Occipital lobe (tissue), 2 donors: ENCODE measurements around the gene COL28A1. TPM values are rescaled to one million over a fixed set of nuclear protein-coding genes. Genes with fewer than 3 reads are reported as not detected.
"Not testable (repeated sequence)": the region's sequence is repeated elsewhere in the genome, so short reads cannot be mapped to it uniquely, and the experiment has no call there.

Experiments used
- DNase-seq: peaks from one replicate; lab custom pipeline; 2025; lab: John Stamatoyannopoulos, UW
- total RNA-seq: library from RNA; depleted of rRNA; stranded (reverse); fragments of >200 nt; gene quantifications from one replicate; pipeline ENCODE4 v1.2.3, GENCODE V29; 2014

Gene COL28A1
- total RNA-seq, 1 donor from 2014 or later: 0.62 TPM

DNA sequence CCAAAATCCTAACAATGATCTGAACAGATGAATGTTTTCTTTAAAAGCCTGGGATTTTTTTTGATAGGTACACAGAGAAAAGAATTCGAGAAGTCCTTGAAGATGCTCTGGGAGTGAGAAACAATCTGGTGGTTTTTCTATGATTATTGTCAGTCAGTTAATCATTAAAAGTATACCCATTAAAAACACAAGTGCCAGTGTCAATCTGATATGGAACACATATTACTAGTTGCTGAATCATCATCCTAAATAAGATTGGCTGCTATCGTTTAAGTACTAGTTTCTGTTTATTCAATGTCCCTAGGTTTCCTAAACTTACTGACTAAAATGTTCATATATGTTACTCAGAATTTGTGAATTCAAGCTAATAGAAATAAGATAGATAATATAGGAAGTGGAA, 16.1 kb downstream of the COL28A1 start:
- DNase-seq: no peak

DNA sequence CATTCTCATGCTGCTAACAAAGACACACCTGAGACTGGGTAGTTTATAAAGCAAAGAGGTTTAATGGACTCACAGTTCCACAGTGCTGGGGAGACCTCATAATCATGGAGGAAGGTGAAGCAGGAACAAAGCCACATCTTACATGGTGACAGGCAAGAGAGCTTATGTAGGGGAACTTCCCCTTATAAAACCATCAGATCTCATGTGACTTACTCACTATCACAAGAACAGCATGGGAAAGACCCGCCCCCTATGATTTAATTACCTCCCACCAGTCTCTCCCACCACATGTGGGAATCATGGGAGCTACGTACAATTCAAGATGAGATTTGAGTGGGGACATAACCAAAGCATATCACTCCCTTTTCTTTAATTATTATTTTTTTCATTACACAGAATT, 16.6 kb downstream of the COL28A1 start:
- DNase-seq: no peak

GRCh38 chr7:7517754-7518153, 17.9 kb downstream of the COL28A1 start:
- no peak for DNase-seq

GRCh38 chr7:7516662-7517061, 19.0 kb downstream of the COL28A1 start:
- no peak for DNase-seq

- DNase-seq: no peak
Observed at GRCh38 chr7:7516156-7516555, 19.5 kb downstream of the COL28A1 start.

GRCh38 chr7:7512861-7513597, 22.6 kb downstream of the COL28A1 start:
- DNase-seq: no peak

GRCh38 chr7:7510794-7511193, 24.9 kb downstream of the COL28A1 start:
- DNase-seq: no peak

DNA sequence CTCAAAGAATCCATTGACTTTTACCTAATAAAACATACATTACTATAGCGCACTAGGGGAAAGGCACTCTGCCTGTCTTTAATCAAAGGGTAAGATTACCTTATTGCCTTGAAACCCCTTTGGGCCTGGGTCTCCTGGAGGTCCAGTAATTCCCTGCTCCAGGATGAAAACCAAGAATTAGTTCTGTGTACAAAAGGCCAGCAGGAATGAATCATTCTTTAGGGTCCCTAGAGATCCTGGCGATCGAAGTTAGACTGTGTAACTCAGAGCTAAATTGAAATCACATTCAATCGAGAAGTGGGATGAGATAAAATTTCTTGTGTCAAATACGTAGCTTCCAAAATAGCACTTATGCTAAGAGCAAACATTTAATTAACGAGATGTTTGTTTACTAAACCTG, 29.8 kb downstream of the COL28A1 start:
- no peak for DNase-seq

DNA sequence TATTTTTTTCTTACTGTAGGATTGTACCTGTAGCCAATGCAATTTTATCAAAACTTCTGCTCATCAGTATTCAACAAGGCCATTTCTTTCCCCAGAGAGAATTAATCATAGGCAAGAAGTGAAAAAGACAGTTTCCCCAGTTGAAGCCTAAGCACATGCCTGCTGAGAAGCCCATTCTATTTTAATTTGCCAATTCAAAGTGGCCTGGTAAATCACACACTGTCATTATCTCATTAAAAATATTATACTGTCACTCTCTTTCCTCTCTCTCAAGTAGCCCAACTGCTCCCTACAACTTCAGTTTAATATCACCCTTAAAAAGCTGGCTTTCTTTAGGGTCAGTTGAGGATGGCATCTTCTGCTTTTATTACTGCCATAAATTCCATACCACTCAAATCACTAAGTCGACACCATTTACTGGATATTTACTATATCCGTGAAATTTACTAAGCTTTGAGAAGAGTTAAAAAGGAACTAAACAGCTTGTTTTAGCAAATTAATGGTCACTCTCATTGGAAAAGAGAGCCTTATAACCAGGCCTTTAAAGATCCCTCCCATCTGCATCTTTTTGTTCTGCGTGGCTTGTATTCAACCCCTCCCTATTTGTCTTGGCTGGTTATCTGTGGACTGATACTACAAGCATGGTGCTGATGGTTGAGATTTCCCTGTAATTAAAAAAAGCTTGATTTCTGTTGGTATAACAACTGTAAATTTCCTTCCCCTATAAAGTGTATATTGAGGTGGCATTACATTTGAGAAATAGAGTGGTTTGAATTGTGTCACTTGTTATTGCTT, 30.6 kb downstream of the COL28A1 start:
- DNase-seq: no peak

DNA sequence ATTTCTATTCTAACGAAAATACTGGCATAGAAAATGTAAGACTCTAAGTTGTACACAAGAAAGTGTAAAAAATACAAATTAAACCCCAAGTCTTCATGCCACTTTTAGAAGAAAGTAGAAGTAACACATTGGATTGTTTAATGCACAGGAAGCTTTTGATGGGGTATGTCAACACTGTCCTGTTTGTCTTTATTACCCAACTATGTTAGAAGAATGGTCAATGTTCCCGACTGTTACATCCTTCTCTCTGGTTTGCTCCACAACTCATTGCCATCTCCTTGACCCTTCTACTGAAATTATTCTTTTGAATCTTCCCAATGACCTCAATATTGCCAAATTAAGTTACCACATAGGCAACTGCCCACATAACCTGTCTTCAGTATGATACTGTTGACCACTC, 35.8 kb downstream of the COL28A1 start:
- DNase-seq: no peak

DNA sequence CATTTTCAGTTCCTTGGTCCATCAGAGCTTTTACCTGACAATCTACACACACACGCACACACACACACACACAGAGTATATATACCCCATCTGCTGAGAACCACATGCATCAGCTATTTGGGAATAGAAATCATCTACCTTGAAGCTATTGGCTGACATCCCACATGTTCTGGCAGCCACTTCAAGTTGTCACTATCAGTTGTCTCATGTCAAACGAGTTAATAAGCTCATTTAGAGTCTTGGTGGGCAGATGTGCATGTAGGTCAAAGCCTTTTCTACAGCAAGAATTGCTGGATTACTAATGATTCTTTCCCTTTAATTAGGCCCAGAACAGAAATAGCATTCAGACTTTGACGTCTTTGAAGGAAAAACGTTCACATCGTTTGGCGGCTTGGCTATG, 36.8 kb downstream of the COL28A1 start:
- no peak for DNase-seq

GRCh38 chr7:7496311-7496710, 39.4 kb downstream of the COL28A1 start:
- no peak for DNase-seq

- no peak for DNase-seq
Observed at GRCh38 chr7:7495171-7495570, 40.5 kb downstream of the COL28A1 start.

DNA sequence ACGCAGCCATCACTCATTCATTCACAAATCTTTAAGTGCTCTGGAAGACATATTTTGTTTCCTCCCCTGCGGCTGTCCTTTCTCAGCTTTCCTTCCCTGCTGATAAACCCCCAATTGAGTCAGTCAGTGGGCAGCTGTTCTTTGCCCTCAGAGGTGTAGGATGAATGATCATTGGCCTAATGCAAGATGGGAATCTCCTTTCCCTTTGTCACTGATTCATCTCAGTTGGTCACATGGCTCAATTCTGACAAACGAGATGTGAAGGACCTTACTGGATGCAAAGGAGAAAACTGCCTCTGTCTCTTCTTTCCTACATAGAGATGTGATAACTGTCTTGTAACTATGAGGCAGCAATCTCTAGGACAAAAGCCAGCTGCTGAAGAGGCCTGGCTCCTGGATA, 44.6 kb downstream of the COL28A1 start:
- DNase-seq: no peak

DNA sequence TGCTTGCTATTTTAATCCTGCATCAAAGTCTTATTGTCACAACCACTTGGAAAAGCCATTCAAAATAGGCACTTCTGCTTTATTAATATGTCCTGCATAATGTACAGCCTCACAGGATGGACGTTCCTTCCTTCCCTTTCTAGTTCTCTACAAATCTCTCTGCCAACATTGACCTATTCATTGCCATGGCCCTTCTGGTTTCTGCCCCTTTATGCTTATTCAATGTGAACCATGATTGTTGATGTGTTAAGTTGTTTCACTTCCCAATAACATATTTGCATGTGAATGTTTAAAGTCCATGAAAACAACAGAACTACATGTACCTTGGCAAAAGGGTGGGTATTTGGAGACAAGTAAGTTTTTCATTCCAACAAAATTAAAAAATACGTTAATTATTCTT, 45.7 kb downstream of the COL28A1 start:
- no peak for DNase-seq

DNA sequence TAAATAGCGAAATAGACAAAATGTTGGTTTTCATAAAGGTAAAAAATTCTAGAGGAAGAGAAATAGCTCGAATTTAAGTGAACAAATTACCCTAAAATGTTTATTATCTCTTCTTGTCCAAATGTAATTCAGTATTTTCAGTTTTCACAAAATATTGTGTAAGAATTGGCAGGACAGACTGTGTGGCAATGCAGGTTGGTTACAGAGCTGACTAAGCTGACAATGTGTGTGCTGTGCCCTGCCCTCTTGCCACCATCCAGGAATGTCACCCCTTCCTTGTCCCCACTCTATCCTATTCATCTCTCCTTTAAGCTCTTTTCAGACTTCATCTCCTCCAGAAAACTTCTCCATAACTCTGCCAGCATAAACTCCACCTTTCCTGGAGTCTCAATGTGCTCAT, 46.1 kb downstream of the COL28A1 start:
- no peak for DNase-seq

- no peak for DNase-seq
Observed at GRCh38 chr7:7486362-7486761, 49.3 kb downstream of the COL28A1 start.

- DNase-seq: no peak
Observed at GRCh38 chr7:7484072-7484471, 51.6 kb downstream of the COL28A1 start.

DNA sequence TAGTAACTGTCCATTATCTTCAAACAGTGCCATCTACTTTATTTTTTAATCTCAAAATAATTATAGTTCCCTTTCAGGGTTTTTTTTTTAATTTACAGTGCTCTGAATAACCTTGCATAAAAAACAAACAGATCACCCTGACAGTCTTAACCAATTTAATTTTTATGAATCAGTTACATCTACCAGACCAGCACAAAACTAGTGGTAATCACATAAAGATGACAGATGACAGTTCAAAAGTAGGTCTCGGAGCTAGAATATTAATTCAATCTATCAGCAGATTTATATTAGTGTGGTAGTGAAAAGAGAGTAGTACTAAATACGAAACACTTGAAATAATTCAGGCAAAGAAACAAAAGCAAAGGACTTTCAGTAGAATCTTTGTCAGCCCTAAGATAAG, 53.9 kb downstream of the COL28A1 start:
- no peak for DNase-seq

DNA sequence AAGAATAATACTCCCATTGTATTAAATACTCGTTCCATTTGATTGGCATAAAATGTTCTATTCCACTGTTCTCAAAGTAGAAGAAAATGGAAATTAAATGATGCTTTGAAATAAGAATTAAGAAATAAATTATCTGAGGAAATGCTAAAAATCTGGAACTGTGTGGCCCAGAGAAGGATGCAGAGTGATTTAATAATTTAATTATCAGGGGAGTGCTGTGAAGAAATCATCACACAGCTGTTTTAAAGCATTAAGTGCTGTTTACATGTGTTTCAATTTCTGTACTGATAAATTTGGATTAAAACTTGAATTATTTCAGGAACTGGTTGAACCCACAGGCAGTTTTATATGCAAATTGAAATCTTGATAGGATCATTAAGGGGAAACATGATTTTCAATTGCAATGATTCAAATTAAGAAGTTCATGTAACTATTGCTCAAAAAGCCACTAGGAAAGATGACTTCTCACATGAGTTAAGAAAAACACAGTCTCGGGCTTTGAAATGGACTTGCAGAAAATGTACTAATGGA, 56.3 kb downstream of the COL28A1 start:
- DNase-seq: no peak

GRCh38 chr7:7478569-7478968, 57.1 kb downstream of the COL28A1 start:
- no peak for DNase-seq

DNA sequence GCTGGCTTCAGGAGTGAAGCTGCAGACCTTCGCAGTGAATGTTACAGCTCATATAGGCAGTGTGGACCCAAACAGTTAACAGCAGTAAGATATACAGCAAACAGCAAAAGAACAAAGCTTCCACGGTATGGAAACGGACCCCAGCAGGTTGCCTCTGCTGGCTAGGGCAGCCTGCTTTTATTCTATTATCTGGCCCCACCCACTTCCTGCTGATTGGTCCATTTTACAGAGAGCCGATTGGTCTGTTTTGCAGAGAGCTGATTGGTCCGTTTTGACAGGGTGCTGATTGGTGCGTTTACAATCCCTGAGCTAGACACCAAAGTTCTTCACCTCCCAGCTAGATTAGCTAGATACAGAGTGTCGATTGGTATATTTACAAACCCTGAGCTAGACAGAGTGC, 58.0 kb downstream of the COL28A1 start:
- DNase-seq: not testable (repeated sequence)

DNA sequence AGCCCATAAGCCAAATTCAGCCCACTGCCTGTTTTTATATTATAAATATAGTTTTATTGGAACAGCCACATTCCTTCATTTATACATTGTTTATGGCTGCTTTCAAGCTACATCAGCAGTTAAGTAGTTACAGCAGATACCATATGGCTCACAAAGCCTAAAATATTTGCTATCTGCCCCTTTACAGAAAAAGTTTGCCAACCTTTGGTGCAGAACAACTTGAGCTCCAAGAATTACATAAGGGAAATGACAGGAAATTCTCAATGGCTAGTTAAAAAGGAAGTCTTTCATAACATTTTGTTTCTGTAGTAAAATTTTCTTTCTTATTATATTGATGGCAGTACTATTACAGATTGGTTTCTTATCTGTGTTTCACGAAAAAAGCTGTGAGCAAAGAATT, 59.3 kb downstream of the COL28A1 start:
- no peak for DNase-seq
